IMR-90 (cell line): ENCODE data around the gene SH3BP2. TPM values are rescaled to one million over a fixed set of nuclear protein-coding genes. Genes with fewer than 3 reads are reported as not detected.

Source experiments
- ATAC-seq: fragments of 200-7000 bp; cut with Tn5 transposase; 2 replicates; pipeline ENCODE4 v1.9.1; 2020; ENCODE audit warnings: low read depth, mild to moderate bottlenecking, moderate library complexity
- BruUV-seq: library from RNA; stranded (reverse); fragments of 400-500 nt; replicated peaks from 2 replicates; lab custom pipeline; 2021; lab: Mats Ljungman, UMichigan
- CTCF ChIA-PET: fragments of 300-600 bp; formaldehyde crosslinking; extraction: SDS; loops from one replicate; lab custom pipeline; 2021; ENCODE audit warnings: antibody characterized with exemption; lab: Yijun Ruan, JAX
- POLR2A ChIA-PET: fragments of 300-600 bp; sonication (Branson Sonifier 250); formaldehyde crosslinking; loops from one replicate; lab custom pipeline; 2022; ENCODE audit warnings: antibody characterized with exemption; ENCODE audit not compliant: unreplicated experiment; lab: Charles Lee
- DNase-seq: peaks from one replicate; pipeline ENCODE4 v3.0.0; 2013
- H2AFZ ChIP-seq: replicated peaks from 2 replicates; pipeline ENCODE3; 2013; ENCODE audit warnings: low read length, mild to moderate bottlenecking; ENCODE audit not compliant: poor library complexity
- H2AK5ac ChIP-seq: 2 replicates; pipeline ENCODE4 v1.6.1; 2013; ENCODE audit warnings: low read depth, low read length, inconsistent platforms
- H2AK9ac ChIP-seq: replicated peaks from 2 replicates; pipeline ENCODE3; 2013; ENCODE audit warnings: mild to moderate bottlenecking, low read depth, low read length, moderate library complexity; ENCODE audit not compliant: poor library complexity
- H2BK120ac ChIP-seq: 2 replicates; pipeline ENCODE4 v1.6.1; 2013; ENCODE audit warnings: low read depth, low read length, inconsistent platforms
- H2BK15ac ChIP-seq: 3 replicates; pipeline ENCODE4 v1.6.1; 2013; ENCODE audit warnings: low read depth, low read length, inconsistent platforms
- H2BK20ac ChIP-seq: 2 replicates; pipeline ENCODE4 v1.6.1; 2013; ENCODE audit warnings: low read depth, mild to moderate bottlenecking, inconsistent platforms, low read length, moderate library complexity
- H2BK5ac ChIP-seq: 2 replicates; pipeline ENCODE4 v1.6.1; 2013; ENCODE audit warnings: mild to moderate bottlenecking, low read depth, low read length, inconsistent platforms; ENCODE audit not compliant: poor library complexity, severe bottlenecking
- H3K14ac ChIP-seq: replicated peaks from 2 replicates; pipeline ENCODE4 v1.6.1; 2013; ENCODE audit warnings: low read depth, low read length, inconsistent platforms
- H3K18ac ChIP-seq: 2 replicates; pipeline ENCODE4 v1.6.1; 2013; ENCODE audit warnings: low read depth, low read length, control low read depth
- H3K23ac ChIP-seq: 2 replicates; pipeline ENCODE4 v1.6.1; 2013; ENCODE audit warnings: low read depth, low read length, inconsistent platforms
- H3K27ac ChIP-seq: 2 replicates; pipeline ENCODE4 v1.5.1; 2013; ENCODE audit warnings: mild to moderate bottlenecking, control low read depth, low read length; ENCODE audit not compliant: insufficient read depth
- H3K27me3 ChIP-seq: 2 replicates; pipeline ENCODE4 v1.6.1; 2013; ENCODE audit warnings: low read length; ENCODE audit not compliant: control insufficient read depth, insufficient read depth
- H3K36me3 ChIP-seq: 2 replicates; pipeline ENCODE4 v1.6.1; 2013; ENCODE audit warnings: low read length, mixed read lengths; ENCODE audit not compliant: control insufficient read depth, insufficient read depth
- H3K4ac ChIP-seq: 2 replicates; pipeline ENCODE4 v1.6.1; 2013; ENCODE audit warnings: low read depth, low read length, inconsistent platforms
- H3K4me1 ChIP-seq: 2 replicates; pipeline ENCODE4 v1.6.1; 2013; ENCODE audit warnings: low read length, mixed read lengths; ENCODE audit not compliant: control insufficient read depth, insufficient read depth
- H3K4me2 ChIP-seq: 2 replicates; pipeline ENCODE4 v1.6.1; 2013; ENCODE audit warnings: low read depth, mild to moderate bottlenecking, control low read depth, low read length, moderate library complexity
- H3K4me3 ChIP-seq: 2 replicates; pipeline ENCODE4 v1.5.1; 2013; ENCODE audit warnings: low read depth, mild to moderate bottlenecking, control low read depth, low read length, moderate library complexity; ENCODE audit not compliant: insufficient read depth
- H3K56ac ChIP-seq: 2 replicates; pipeline ENCODE4 v1.6.1; 2013; ENCODE audit warnings: low read length, inconsistent platforms; ENCODE audit not compliant: insufficient read depth; ENCODE audit errors: extremely low read depth
- H3K79me1 ChIP-seq, 2 experiments: 2 replicates each; pipeline ENCODE4 v1.6.1; 2013; ENCODE audit warnings: low read length in 2 of 2, inconsistent platforms in 1 of 2, low read depth in 1 of 2
- H3K9ac ChIP-seq: 2 replicates; pipeline ENCODE4 v1.6.1; 2013; ENCODE audit warnings: low read depth, low read length, control low read depth
- H3K9me1 ChIP-seq: 2 replicates; pipeline ENCODE4 v1.6.1; 2013; ENCODE audit warnings: low read length, inconsistent platforms; ENCODE audit not compliant: insufficient read depth
- H3K9me3 ChIP-seq: 2 replicates; pipeline ENCODE4 v1.6.1; 2013; ENCODE audit warnings: low read length; ENCODE audit not compliant: control insufficient read depth, insufficient read depth
- H4K20me1 ChIP-seq: 2 replicates; pipeline ENCODE4 v1.6.1; 2013; ENCODE audit warnings: low read length, inconsistent platforms; ENCODE audit not compliant: insufficient read depth
- H4K5ac ChIP-seq: 2 replicates; pipeline ENCODE4 v1.6.1; 2013; ENCODE audit warnings: mild to moderate bottlenecking, low read depth, low read length, control low read depth
- H4K8ac ChIP-seq, 2 experiments: 2 replicates each; pipeline ENCODE4 v1.6.1; 2013; ENCODE audit warnings: low read depth in 2 of 2, low read length in 2 of 2, control low read depth in 1 of 2, inconsistent platforms in 1 of 2
- H4K91ac ChIP-seq: 2 replicates; pipeline ENCODE4 v1.6.1; 2013; ENCODE audit warnings: low read depth, low read length, inconsistent platforms; ENCODE audit not compliant: insufficient read depth
- BHLHE40 ChIP-seq: fragments of 150-350 bp; IDR thresholded peaks from 2 replicates; pipeline ENCODE4 v1.6.1; 2016; ENCODE audit warnings: mild to moderate bottlenecking, low read depth, low read length
- CHD1 ChIP-seq: IDR thresholded peaks from 2 replicates; pipeline ENCODE4 v1.6.1; 2012; ENCODE audit warnings: low read depth, low read length, improper control_type of control experiment
- FOS ChIP-seq: fragments of 150-350 bp; IDR thresholded peaks from 2 replicates; pipeline ENCODE4 v1.6.1; 2016; ENCODE audit warnings: low read depth, low read length
- MAFK ChIP-seq: IDR thresholded peaks from 2 replicates; pipeline ENCODE4 v1.6.1; 2012; ENCODE audit warnings: low read depth, low read length, improper control_type of control experiment
- MAZ ChIP-seq: IDR thresholded peaks from 2 replicates; pipeline ENCODE4 v1.6.1; 2012; ENCODE audit warnings: low read depth, mild to moderate bottlenecking, low read length, improper control_type of control experiment, moderate library complexity, borderline replicate concordance
- MXI1 ChIP-seq: IDR thresholded peaks from 2 replicates; pipeline ENCODE4 v1.6.1; 2012; ENCODE audit warnings: low read depth, mild to moderate bottlenecking, low read length, moderate library complexity, borderline replicate concordance
- NFE2L2 ChIP-seq: fragments of 150-350 bp; IDR thresholded peaks from 2 replicates; pipeline ENCODE4 v1.6.1; 2016; ENCODE audit warnings: low read depth, mild to moderate bottlenecking, low read length
- POLR2A ChIP-seq: IDR thresholded peaks from 2 replicates; pipeline ENCODE4 v1.6.1; 2012; ENCODE audit warnings: mild to moderate bottlenecking, low read depth, low read length
- RAD21 ChIP-seq: IDR thresholded peaks from 2 replicates; pipeline ENCODE4 v1.6.1; 2012; ENCODE audit warnings: low read length, improper control_type of control experiment
- RCOR1 ChIP-seq: IDR thresholded peaks from 2 replicates; pipeline ENCODE4 v1.6.1; 2012; ENCODE audit warnings: mild to moderate bottlenecking, low read length, improper control_type of control experiment; ENCODE audit not compliant: insufficient replicate concordance
- RFX5 ChIP-seq: IDR thresholded peaks from 2 replicates; pipeline ENCODE4 v1.8.0; 2012; ENCODE audit warnings: low read depth, mild to moderate bottlenecking, low read length, moderate library complexity
- SMC3 ChIP-seq: fragments of 150-350 bp; IDR thresholded peaks from 2 replicates; pipeline ENCODE4 v1.6.1; 2016; ENCODE audit warnings: low read depth, mild to moderate bottlenecking, antibody characterized with exemption, low read length, moderate library complexity
- WGBS, 2 experiments: methylation state at CpG; one replicate each; pipeline versions ENCODE4 v1.1.5 to v1.1.7; 2013; ENCODE audit warnings: missing lambda C conversion rate in 2 of 2; ENCODE audit not compliant: insufficient read length in 1 of 2; ENCODE audit errors: extremely low coverage in 2 of 2; 5-methylcytosine and 5-hydroxymethylcytosine counted together
- dilution Hi-C: fragments of 300-500 bp; cut with HindIII; formaldehyde crosslinking; loops from one replicate; pipeline ENCODE4 v1.14.3; 2018; ENCODE audit warnings: low sequenced_read_pairs; ENCODE audit not compliant: unreplicated experiment
- in situ Hi-C: fragments of 300-500 bp; cut with MboI; formaldehyde crosslinking; loops from 3 replicates; pipeline ENCODE4 v1.14.3; 2019; ENCODE audit warnings: low sequenced_read_pairs, inconsistent platforms, mixed read lengths
- intact Hi-C: fragments of 100-400 bp; cut with micrococcal nuclease; formaldehyde crosslinking; loops from 2 replicates; pipeline ENCODE4 v1.10.0; 2022
- polyA plus RNA-seq, 3 experiments: library from polyadenylated mRNA; depleted of rRNA; stranded (reverse); fragments of >200 nt; gene quantifications; 2 replicates each; pipeline ENCODE4 v1.2.3, GENCODE V29; 2012; ENCODE audit warnings: low replicate concordance in 1 of 3
- total RNA-seq: library from RNA; depleted of rRNA; stranded (reverse); fragments of >200 nt; gene quantifications from 2 replicates; pipeline ENCODE4 v1.2.3, GENCODE V29; 2012
- TF ChIP-seq, protein P1 (sequence below): fragments of 150-350 bp; IDR thresholded peaks from 2 replicates; pipeline ENCODE4 v1.6.1; 2017; ENCODE audit warnings: mild to moderate bottlenecking, antibody characterized with exemption, low read length, low read depth
- TF ChIP-seq, protein P2 (sequence below): fragments of 150-350 bp; IDR thresholded peaks from 2 replicates; pipeline ENCODE4 v1.6.1; 2016; ENCODE audit warnings: low read depth, mild to moderate bottlenecking, low read length, moderate library complexity, borderline replicate concordance
- TF ChIP-seq, protein P3 (sequence below): conservative IDR thresholded peaks from 2 replicates; pipeline ENCODE4 v1.5.1; 2012; ENCODE audit warnings: mild to moderate bottlenecking, low read depth, low read length, improper control_type of control experiment

SH3BP2 gene
- total and polyA plus RNA-seq, 2 of the 4 experiments (the other 2 are of a cell fraction): 9.0 to 37.2 TPM

DNA sequence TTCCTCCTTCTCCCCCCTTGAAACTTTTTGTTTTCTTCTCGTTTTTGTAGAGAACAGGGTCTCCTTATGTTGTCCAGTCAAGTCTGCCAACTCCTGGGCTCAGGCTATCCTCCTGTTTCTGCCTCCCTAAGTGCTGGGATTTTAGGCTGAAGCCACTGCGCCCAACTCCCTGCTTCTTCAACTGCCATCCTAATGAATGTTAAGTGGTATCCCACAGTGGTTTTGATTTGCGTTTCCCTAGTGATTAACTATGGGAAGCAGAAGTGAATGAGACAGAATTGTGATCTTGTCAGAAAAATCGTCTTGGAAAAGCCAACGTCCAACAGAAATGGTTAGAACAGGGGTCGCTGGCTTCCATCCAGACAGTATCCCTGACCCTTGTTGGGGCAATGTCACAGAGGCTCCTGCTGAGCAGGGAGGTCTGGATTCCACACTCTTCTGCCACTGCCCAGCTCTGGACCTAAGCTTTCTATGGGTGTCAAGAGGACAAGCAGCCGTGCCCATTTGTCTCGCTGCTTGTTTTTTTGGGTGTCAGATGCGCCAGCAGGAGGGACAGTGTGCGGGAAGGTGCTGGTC, 49.9 kb downstream of the SH3BP2 start:
- Histone ChIP-seq H3K14ac (peak overlapping the region; percentile 97), H2AK5ac (peak overlapping the region; percentile 95), H3K4me3 (peak overlapping the region; percentile 77), H2BK5ac (peak overlapping the region; percentile 91), H4K8ac (peak overlapping the region; percentile 95 to 96), H2AK9ac (peak overlapping the region; percentile 88), H4K91ac (peak overlapping the region; percentile 96), H3K9me3 (no peaks in the 10 kb centered on the region), H2BK20ac (no peak overlapping the region), H3K27ac (peak overlapping the region; percentile 93), H3K4me2 (peak overlapping the region; percentile 98), H3K56ac (peak overlapping the region; percentile 83), H3K18ac (peak overlapping the region; percentile 24; the same call in 1 of the 2 replicates), H3K36me3 (no peaks in the 10 kb centered on the region), H3K9me1 (peaks cover 18% of the 10 kb centered on the region), H3K79me1 (peaks cover 11 to 32% of the 10 kb centered on the region in 2 experiments), H3K4ac (peak overlapping the region; percentile 93), H3K23ac (peak overlapping the region; percentile 80), H2BK120ac (peak overlapping the region; percentile 32; the same call in 1 of the 2 replicates), H3K27me3 (no peaks in the 10 kb centered on the region), H2AFZ (peak overlapping the region; percentile 100), H4K5ac (peak overlapping the region; percentile 91), H3K9ac (peak overlapping the region; percentile 93), H2BK15ac (no peak overlapping the region; the same call in 2 of the 3 replicates), H3K4me1 (peaks cover 10% of the 10 kb centered on the region), H4K20me1 (peaks cover 33% of the 10 kb centered on the region)
- no peak for ATAC-seq
- no peak for DNase-seq
- ChIA-PET POLR2A (interaction anchor here (0.6 kb wide), 1 partner anchor 141 kb away, joined by 8 read pairs; no protein-coding TSS in a partner anchor), CTCF (no interaction called here)
- dilution Hi-C loops: no loop called here
- intact Hi-C loops: loop anchor here (1.0 to 5.0 kb wide), 3 partner anchors 40 to 90 kb away; no protein-coding TSS in a partner anchor
- 13% methylated on average over 6 of the region's 10 CpGs; no CpG with 5 or more reads in 1 of the 2 experiments for WGBS, 2 experiments
- in situ Hi-C loops: no loop called here
- no TSS peak for BruUV-seq
- no peak for TF ChIP-seq NFE2L2
- TF ChIP-seq CHD1: no peak
- TF ChIP-seq SMC3: no peak
- TF ChIP-seq MAZ: no peak
- TF ChIP-seq, protein P1, sequence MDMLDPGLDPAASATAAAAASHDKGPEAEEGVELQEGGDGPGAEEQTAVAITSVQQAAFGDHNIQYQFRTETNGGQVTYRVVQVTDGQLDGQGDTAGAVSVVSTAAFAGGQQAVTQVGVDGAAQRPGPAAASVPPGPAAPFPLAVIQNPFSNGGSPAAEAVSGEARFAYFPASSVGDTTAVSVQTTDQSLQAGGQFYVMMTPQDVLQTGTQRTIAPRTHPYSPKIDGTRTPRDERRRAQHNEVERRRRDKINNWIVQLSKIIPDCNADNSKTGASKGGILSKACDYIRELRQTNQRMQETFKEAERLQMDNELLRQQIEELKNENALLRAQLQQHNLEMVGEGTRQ: no peak
- no peak for TF ChIP-seq FOS
- TF ChIP-seq MXI1: no peak
- no peak for TF ChIP-seq BHLHE40
- TF ChIP-seq RAD21: no peak
- no peak for TF ChIP-seq RCOR1
- TF ChIP-seq MAFK: no peak
- no peak for TF ChIP-seq POLR2A
- TF ChIP-seq RFX5: no peak
- TF ChIP-seq, protein P2, sequence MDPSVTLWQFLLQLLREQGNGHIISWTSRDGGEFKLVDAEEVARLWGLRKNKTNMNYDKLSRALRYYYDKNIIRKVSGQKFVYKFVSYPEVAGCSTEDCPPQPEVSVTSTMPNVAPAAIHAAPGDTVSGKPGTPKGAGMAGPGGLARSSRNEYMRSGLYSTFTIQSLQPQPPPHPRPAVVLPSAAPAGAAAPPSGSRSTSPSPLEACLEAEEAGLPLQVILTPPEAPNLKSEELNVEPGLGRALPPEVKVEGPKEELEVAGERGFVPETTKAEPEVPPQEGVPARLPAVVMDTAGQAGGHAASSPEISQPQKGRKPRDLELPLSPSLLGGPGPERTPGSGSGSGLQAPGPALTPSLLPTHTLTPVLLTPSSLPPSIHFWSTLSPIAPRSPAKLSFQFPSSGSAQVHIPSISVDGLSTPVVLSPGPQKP: no peak
- TF ChIP-seq, protein P3, sequence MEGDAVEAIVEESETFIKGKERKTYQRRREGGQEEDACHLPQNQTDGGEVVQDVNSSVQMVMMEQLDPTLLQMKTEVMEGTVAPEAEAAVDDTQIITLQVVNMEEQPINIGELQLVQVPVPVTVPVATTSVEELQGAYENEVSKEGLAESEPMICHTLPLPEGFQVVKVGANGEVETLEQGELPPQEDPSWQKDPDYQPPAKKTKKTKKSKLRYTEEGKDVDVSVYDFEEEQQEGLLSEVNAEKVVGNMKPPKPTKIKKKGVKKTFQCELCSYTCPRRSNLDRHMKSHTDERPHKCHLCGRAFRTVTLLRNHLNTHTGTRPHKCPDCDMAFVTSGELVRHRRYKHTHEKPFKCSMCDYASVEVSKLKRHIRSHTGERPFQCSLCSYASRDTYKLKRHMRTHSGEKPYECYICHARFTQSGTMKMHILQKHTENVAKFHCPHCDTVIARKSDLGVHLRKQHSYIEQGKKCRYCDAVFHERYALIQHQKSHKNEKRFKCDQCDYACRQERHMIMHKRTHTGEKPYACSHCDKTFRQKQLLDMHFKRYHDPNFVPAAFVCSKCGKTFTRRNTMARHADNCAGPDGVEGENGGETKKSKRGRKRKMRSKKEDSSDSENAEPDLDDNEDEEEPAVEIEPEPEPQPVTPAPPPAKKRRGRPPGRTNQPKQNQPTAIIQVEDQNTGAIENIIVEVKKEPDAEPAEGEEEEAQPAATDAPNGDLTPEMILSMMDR: no peak
